Esophagus muscularis mucosa (tissue), 4 donors: ENCODE data around the gene DAD1. TPM values are rescaled to one million over a fixed set of nuclear protein-coding genes. Genes with fewer than 3 reads are reported as not detected.
"Not testable (repeated sequence)": the region's sequence is repeated elsewhere in the genome, so short reads cannot be mapped to it uniquely, and the experiment has no call there.

ENCODE experiments used
- DNase-seq: peaks from one replicate; pipeline ENCODE4 v3.0.0-alpha.2; 2017; ENCODE audit errors: extremely low spot score
- H3K27ac ChIP-seq, 4 donors: fragments of 200-600 bp; sonication (generic); replicated peaks in 1 of 4; 1 replicate in 3 of 4; 2 replicates in 1 of 4; pipeline ENCODE4 v1.5.1; 2016 to 2019; ENCODE audit warnings: mild to moderate bottlenecking in 1 of 4
- H3K27me3 ChIP-seq, 4 donors: fragments of 200-600 bp; sonication (generic); one replicate each; pipeline versions ENCODE4 v1.5.1 to v1.6.0; 2016 to 2019
- H3K36me3 ChIP-seq, 4 donors: fragments of 200-600 bp; sonication (generic); one replicate each; pipeline ENCODE4 v1.5.1; 2016 to 2019
- H3K4me1 ChIP-seq, 4 donors: fragments of 200-600 bp; sonication (generic); one replicate each; pipeline ENCODE4 v1.5.1; 2016 to 2019
- H3K4me3 ChIP-seq, 4 donors: fragments of 200-600 bp; sonication (generic); 1 replicate in 2 of 4; 2 replicates in 2 of 4; pipeline ENCODE4 v1.5.1; 2016 to 2019; ENCODE audit warnings: mild to moderate bottlenecking in 4 of 4, moderate library complexity in 1 of 4
- H3K9me3 ChIP-seq, 4 donors: fragments of 200-600 bp; sonication (generic); 1 replicate in 3 of 4; 2 replicates in 1 of 4; pipeline ENCODE4 v1.5.1; 2016 to 2019
- CTCF ChIP-seq, 3 experiments: fragments of 200-600 bp in 2 of 3; fragments of 450-650 bp in 1 of 3; sonication (generic) in 2 of 3; IDR thresholded peaks; one replicate each; pipeline ENCODE4 v1.5.1; 2017 to 2019; ENCODE audit warnings: antibody characterized with exemption in 3 of 3, mild to moderate bottlenecking in 2 of 3, moderate library complexity in 1 of 3
- EP300 ChIP-seq: sonication (generic); formaldehyde crosslinking; IDR thresholded peaks from one replicate; pipeline ENCODE4 v1.6.1; 2017; ENCODE audit warnings: antibody characterized with exemption
- POLR2A ChIP-seq: fragments of 450-650 bp; IDR thresholded peaks from one replicate; pipeline ENCODE4 v1.6.1; 2017; ENCODE audit warnings: antibody characterized with exemption, moderate library complexity, mild to moderate bottlenecking, low read depth
- POLR2AphosphoS5 ChIP-seq, 2 donors: sonication (generic); formaldehyde crosslinking; IDR thresholded peaks; one replicate each; pipeline ENCODE4 v1.6.1; 2017; ENCODE audit warnings: antibody characterized with exemption in 2 of 2
- WGBS: methylation state at CpG from one replicate; pipeline ENCODE4 v1.1.5; 2018; 5-methylcytosine and 5-hydroxymethylcytosine counted together
- intact Hi-C: fragments of 100-400 bp; cut with DNase I; formaldehyde crosslinking; loops from one replicate; pipeline ENCODE4 v1.15.1; 2023
- total RNA-seq, 4 donors: library from RNA; depleted of rRNA; stranded (reverse); fragments of >200 nt; gene quantifications; one replicate each; pipeline versions ENCODE4 v1.1.0 to v1.2.1, GENCODE V29; 2016

The DAD1 gene
- total RNA-seq: 100 to 1,000 TPM; 118 to 154 (median 131) TPM

DNA sequence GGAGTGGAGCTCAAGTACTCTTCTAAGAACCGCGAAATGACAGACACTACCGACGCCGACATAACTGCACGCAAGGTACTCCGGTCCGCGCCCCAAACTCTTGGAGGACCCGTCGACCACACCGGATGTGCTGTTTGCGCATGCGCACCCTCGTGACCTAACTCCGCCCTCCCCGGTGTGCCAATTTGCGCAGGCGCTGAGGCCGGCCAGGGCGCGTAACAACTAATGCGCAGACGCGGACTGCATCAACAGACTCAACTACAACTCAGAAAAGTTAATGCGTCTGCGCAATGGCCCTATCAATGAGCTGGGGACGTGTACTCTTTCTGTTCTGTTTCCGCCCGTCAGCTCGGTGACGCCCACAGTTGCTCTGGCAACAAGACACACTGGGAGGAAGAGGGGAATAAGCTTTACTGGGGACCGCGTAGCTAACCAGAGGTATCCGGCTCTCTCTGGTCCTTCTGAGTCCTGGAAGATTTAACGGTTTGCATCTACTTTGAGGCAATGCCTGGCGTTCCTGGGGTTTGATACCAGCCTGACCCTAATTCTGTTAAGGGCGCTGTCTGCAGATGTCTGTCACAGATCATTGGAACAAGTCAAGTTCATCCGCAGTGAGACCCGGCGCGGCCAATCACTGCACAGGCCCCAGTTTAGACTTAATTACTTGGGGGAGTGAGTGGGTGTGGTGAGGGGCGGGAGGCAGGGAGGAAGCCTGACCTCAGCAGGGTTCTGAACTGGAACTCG, at the start of gene DAD1:
DAD1 (minus strand) TSS at position 129 of the 744 bp plus-strand sequence; CDS start at position 62, 67 bp downstream.
- Histone ChIP-seq H3K27me3 (no peaks in the 10 kb centered on the region), H3K4me1 (peaks cover 24 to 53% (median 50%) of the 10 kb centered on the region in 4 donors), H3K9me3 (no peaks in the 10 kb centered on the region), H3K4me3 (peak within 1 kb of the TSS; percentile 57 to 90 (median 74)), H3K36me3 (no peaks in the 10 kb centered on the region), H3K27ac (peak within 1 kb of the TSS; percentile 88 to 93 (median 90))
- peak; percentile 100 for DNase-seq
- TF ChIP-seq CTCF (IDR thresholded peaks at IDR 0.05) (peak in 1 of 3 experiments; percentile 13), EP300 (no peak), POLR2A (peak; percentile 92), POLR2AphosphoS5 (IDR thresholded peaks at IDR 0.05) (peak; percentile 97 to 99)
- intact Hi-C loops: no loop called here
- 0% methylated on average over 19 of the region's 44 CpGs for WGBS

- H3K27ac ChIP-seq, H3K9me3 ChIP-seq, H3K27me3 ChIP-seq, DNase-seq, H3K4me1 ChIP-seq, intact Hi-C loops, H3K36me3 ChIP-seq, H3K4me3 ChIP-seq: not testable (repeated sequence)
- WGBS: 55% methylated on average over 1 of the region's 1 CpG
Observed at GRCh38 chr14:22635980-22636379, 47.0 kb upstream of the DAD1 start.

GRCh38 chr14:22634233-22634900, 45.3 kb upstream of the DAD1 start:
- no peaks in the 10 kb centered on the region for H3K36me3 ChIP-seq
- WGBS: 82% methylated on average over 8 of the region's 8 CpGs
- DNase-seq: no peak
- H3K9me3 ChIP-seq: no peaks in the 10 kb centered on the region
- no peak overlapping the region for H3K4me3 ChIP-seq
- peaks cover 0 to 3% (median 0%) of the 10 kb centered on the region in 4 donors for H3K27me3 ChIP-seq
- H3K4me1 ChIP-seq: no peaks in the 10 kb centered on the region
- H3K27ac ChIP-seq: no peak overlapping the region
- no peak for TF ChIP-seq POLR2AphosphoS5 (IDR thresholded peaks at IDR 0.05)
- no peak for TF ChIP-seq EP300
- TF ChIP-seq CTCF (IDR thresholded peaks at IDR 0.05): no peak
- TF ChIP-seq POLR2A: no peak
- intact Hi-C loops: no loop called here

GRCh38 chr14:22630486-22630885, 41.5 kb upstream of the DAD1 start:
- Histone ChIP-seq H3K4me3 (no peak overlapping the region), H3K36me3 (no peaks in the 10 kb centered on the region), H3K27ac (no peak overlapping the region), H3K27me3 (peaks cover 0 to 3% (median 0%) of the 10 kb centered on the region in 4 donors), H3K4me1 (no peaks in the 10 kb centered on the region), H3K9me3 (no peaks in the 10 kb centered on the region)
- no peak for DNase-seq
- 80% methylated on average over 2 of the region's 2 CpGs for WGBS
- intact Hi-C loops: no loop called here
- no peak for TF ChIP-seq POLR2AphosphoS5 (IDR thresholded peaks at IDR 0.05)
- no peak for TF ChIP-seq EP300

GRCh38 chr14:22630066-22630465, 41.0 kb upstream of the DAD1 start:
- peaks cover 0 to 3% (median 0%) of the 10 kb centered on the region in 4 donors for H3K27me3 ChIP-seq
- no peaks in the 10 kb centered on the region for H3K4me1 ChIP-seq
- no peak overlapping the region for H3K27ac ChIP-seq
- no peak overlapping the region for H3K4me3 ChIP-seq
- no peak for TF ChIP-seq EP300
- TF ChIP-seq POLR2A: no peak
- no peak for TF ChIP-seq POLR2AphosphoS5 (IDR thresholded peaks at IDR 0.05)
- TF ChIP-seq CTCF (IDR thresholded peaks at IDR 0.05): no peak
- no peak for DNase-seq
- 88% methylated on average over 3 of the region's 3 CpGs for WGBS
- no peaks in the 10 kb centered on the region for H3K9me3 ChIP-seq
- intact Hi-C loops: no loop called here
- H3K36me3 ChIP-seq: no peaks in the 10 kb centered on the region
